ENCODE results near the gene INTS11. TPM values are rescaled to one million over a fixed set of nuclear protein-coding genes. Genes with fewer than 3 reads are reported as not detected.

INTS11 gene
- total and polyA plus RNA-seq, 12 donors, result 53.0 to 601 (median 88.8) TPM

- DNase-seq, result peak in 6 of 7 donors; percentile 71 to 90 (median 83)
These were observed 32.7 kb downstream of the INTS11 start for GRCh38 chr1:1291548-1292441.

GRCh38 chr1:1291023-1291528 is 33.4 kb downstream of the INTS11 start:
- Histone ChIP-seq H3K27ac (no peak overlapping the region), H3K4me3 (no peak overlapping the region), H3K9me3 (replicated peaks in 1 of 3) (no peaks in the 10 kb centered on the region), H3K27me3 (peaks cover 4% of the 10 kb centered on the region), H3K36me3 (replicated peaks in 1 of 2) (peaks cover 0 to 4% of the 10 kb centered on the region in 2 donors), H3K4me1 (replicated peaks in 1 of 2) (no peaks in the 10 kb centered on the region)
- peak in 1 of 7 donors; percentile 61 for DNase-seq
- intact Hi-C loops (cut with DNase I), result loop anchor here (2.0 to 10.0 kb wide), 3 partner anchors 164 to 306 kb away; partner anchors contain the start of gene PERM1 (in 1 of the 2)
- 41 to 93% (median 52%) methylated on average over 3 to 28 of the region's 28 CpGs for WGBS, 4 donors
- no peak for TF ChIP-seq CTCF (IDR thresholded peaks at IDR 0.05)

More at GRCh38 chr1:1291548-1292441, 32.7 kb downstream of the INTS11 start:
- intact Hi-C loops (cut with DNase I), result loop anchor here (2.0 to 10.0 kb wide), 3 partner anchors 165 to 307 kb away; partner anchors contain the start of gene PERM1 (in 1 of the 2)
- H3K27ac ChIP-seq, result no peak overlapping the region
- peak; percentile 45 to 84 (median 71) for TF ChIP-seq CTCF (IDR thresholded peaks at IDR 0.05)
- TF ChIP-seq POLR2A (IDR thresholded peaks at IDR 0.05), result no peak
- H3K4me1 ChIP-seq (replicated peaks in 1 of 2), result no peaks in the 10 kb centered on the region
- H3K4me3 ChIP-seq, result no peak overlapping the region
- H3K9me3 ChIP-seq (replicated peaks in 1 of 3), result no peaks in the 10 kb centered on the region
- peaks cover 0 to 4% of the 10 kb centered on the region in 2 donors for H3K36me3 ChIP-seq (replicated peaks in 1 of 2)
- no peaks in the 10 kb centered on the region for H3K27me3 ChIP-seq
- 33 to 52% (median 38%) methylated on average over 9 to 45 of the region's 45 CpGs for WGBS, 4 donors

GRCh38 chr1:1290238-1290731 is 34.2 kb downstream of the INTS11 start:
- Histone ChIP-seq H3K4me3 (no peak overlapping the region), H3K27ac (no peak overlapping the region), H3K27me3 (peaks cover 12% of the 10 kb centered on the region), H3K9me3 (replicated peaks in 1 of 3) (no peaks in the 10 kb centered on the region), H3K4me1 (replicated peaks in 1 of 2) (no peaks in the 10 kb centered on the region), H3K36me3 (replicated peaks in 1 of 2) (no peaks in the 10 kb centered on the region)
- intact Hi-C loops (cut with DNase I), result loop anchor here (2.0 to 10.0 kb wide), 3 partner anchors 163 to 305 kb away; partner anchors contain the start of gene PERM1 (in 1 of the 2)
- TF ChIP-seq CTCF (IDR thresholded peaks at IDR 0.05), result peak; percentile 59 to 82 (median 66)
- no peak for TF ChIP-seq POLR2A (IDR thresholded peaks at IDR 0.05)
- 48 to 84% (median 69%) methylated on average over 1 to 15 of the region's 15 CpGs for WGBS, 4 donors
- peak; percentile 65 to 86 (median 83) for DNase-seq
